ENCODE results near the gene SLC2A5.

SLC2A5 gene

GRCh38 chr1:9100471-9101043, 31.1 kb upstream of the SLC2A5 start:
- TF ChIP-seq POLR2AphosphoS5 (IDR thresholded peaks at IDR 0.05; ENCODE audit: low read depth, low read length) (no peak), TAF1 (IDR thresholded peaks at IDR 0.05; ENCODE audit: borderline replicate concordance, insufficient read depth, low read length) (no peak), FOXP2 (optimal IDR thresholded peaks at IDR 0.05; ENCODE audit: borderline replicate concordance, extremely low read depth, extremely low read length, insufficient read depth) (no peak), SIN3A (IDR thresholded peaks at IDR 0.05; ENCODE audit: borderline replicate concordance, insufficient read depth, low read length) (no peak), REST (IDR thresholded peaks at IDR 0.05; ENCODE audit: insufficient read depth in 1 of 2, low read depth in 2 of 2, low read length in 2 of 2) (no peak)

GRCh38 chr1:9099555-9099954, 30.1 kb upstream of the SLC2A5 start:
- TF ChIP-seq FOXP2 (optimal IDR thresholded peaks at IDR 0.05; ENCODE audit: borderline replicate concordance, extremely low read depth, extremely low read length, insufficient read depth): no peak
- no peak for TF ChIP-seq REST (IDR thresholded peaks at IDR 0.05; ENCODE audit: insufficient read depth in 1 of 2, low read depth in 2 of 2, low read length in 2 of 2)
- TF ChIP-seq SIN3A (IDR thresholded peaks at IDR 0.05; ENCODE audit: borderline replicate concordance, insufficient read depth, low read length): no peak
- no peak for TF ChIP-seq TAF1 (IDR thresholded peaks at IDR 0.05; ENCODE audit: borderline replicate concordance, insufficient read depth, low read length)
- TF ChIP-seq POLR2AphosphoS5 (IDR thresholded peaks at IDR 0.05; ENCODE audit: low read depth, low read length): no peak

GRCh38 chr1:9097947-9098705, 28.7 kb upstream of the SLC2A5 start:
- TF ChIP-seq REST (IDR thresholded peaks at IDR 0.05; ENCODE audit: insufficient read depth in 1 of 2, low read depth in 2 of 2, low read length in 2 of 2) (no peak), TAF1 (IDR thresholded peaks at IDR 0.05; ENCODE audit: borderline replicate concordance, insufficient read depth, low read length) (no peak), SIN3A (IDR thresholded peaks at IDR 0.05; ENCODE audit: borderline replicate concordance, insufficient read depth, low read length) (no peak), FOXP2 (optimal IDR thresholded peaks at IDR 0.05; ENCODE audit: borderline replicate concordance, extremely low read depth, extremely low read length, insufficient read depth) (no peak), POLR2AphosphoS5 (IDR thresholded peaks at IDR 0.05; ENCODE audit: low read depth, low read length) (no peak)

GRCh38 chr1:9095818-9096217, 26.4 kb upstream of the SLC2A5 start:
- TF ChIP-seq POLR2AphosphoS5 (IDR thresholded peaks at IDR 0.05; ENCODE audit: low read depth, low read length): no peak
- TF ChIP-seq FOXP2 (optimal IDR thresholded peaks at IDR 0.05; ENCODE audit: borderline replicate concordance, extremely low read depth, extremely low read length, insufficient read depth): no peak
- TF ChIP-seq SIN3A (IDR thresholded peaks at IDR 0.05; ENCODE audit: borderline replicate concordance, insufficient read depth, low read length): no peak
- no peak for TF ChIP-seq TAF1 (IDR thresholded peaks at IDR 0.05; ENCODE audit: borderline replicate concordance, insufficient read depth, low read length)
- TF ChIP-seq REST (IDR thresholded peaks at IDR 0.05; ENCODE audit: insufficient read depth in 1 of 2, low read depth in 2 of 2, low read length in 2 of 2): no peak

All from PFSK-1 (cell line).